ENCODE results near the gene CCR5AS.

CCR5AS gene

DNA sequence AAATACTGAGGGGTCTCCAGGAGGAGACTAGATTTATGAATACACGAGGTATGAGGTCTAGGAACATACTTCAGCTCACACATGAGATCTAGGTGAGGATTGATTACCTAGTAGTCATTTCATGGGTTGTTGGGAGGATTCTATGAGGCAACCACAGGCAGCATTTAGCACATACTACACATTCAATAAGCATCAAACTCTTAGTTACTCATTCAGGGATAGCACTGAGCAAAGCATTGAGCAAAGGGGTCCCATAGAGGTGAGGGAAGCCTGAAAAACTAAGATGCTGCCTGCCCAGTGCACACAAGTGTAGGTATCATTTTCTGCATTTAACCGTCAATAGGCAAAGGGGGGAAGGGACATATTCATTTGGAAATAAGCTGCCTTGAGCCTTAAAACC, 31.6 kb downstream of the CCR5AS start:
- DNase-seq: no peak

DNA sequence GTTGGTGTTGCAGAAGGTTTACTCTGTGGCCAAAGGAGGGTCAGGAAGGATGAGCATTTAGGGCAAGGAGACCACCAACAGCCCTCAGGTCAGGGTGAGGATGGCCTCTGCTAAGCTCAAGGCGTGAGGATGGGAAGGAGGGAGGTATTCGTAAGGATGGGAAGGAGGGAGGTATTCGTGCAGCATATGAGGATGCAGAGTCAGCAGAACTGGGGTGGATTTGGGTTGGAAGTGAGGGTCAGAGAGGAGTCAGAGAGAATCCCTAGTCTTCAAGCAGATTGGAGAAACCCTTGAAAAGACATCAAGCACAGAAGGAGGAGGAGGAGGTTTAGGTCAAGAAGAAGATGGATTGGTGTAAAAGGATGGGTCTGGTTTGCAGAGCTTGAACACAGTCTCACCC, 32.1 kb downstream of the CCR5AS start:
- DNase-seq: no peak

DNA sequence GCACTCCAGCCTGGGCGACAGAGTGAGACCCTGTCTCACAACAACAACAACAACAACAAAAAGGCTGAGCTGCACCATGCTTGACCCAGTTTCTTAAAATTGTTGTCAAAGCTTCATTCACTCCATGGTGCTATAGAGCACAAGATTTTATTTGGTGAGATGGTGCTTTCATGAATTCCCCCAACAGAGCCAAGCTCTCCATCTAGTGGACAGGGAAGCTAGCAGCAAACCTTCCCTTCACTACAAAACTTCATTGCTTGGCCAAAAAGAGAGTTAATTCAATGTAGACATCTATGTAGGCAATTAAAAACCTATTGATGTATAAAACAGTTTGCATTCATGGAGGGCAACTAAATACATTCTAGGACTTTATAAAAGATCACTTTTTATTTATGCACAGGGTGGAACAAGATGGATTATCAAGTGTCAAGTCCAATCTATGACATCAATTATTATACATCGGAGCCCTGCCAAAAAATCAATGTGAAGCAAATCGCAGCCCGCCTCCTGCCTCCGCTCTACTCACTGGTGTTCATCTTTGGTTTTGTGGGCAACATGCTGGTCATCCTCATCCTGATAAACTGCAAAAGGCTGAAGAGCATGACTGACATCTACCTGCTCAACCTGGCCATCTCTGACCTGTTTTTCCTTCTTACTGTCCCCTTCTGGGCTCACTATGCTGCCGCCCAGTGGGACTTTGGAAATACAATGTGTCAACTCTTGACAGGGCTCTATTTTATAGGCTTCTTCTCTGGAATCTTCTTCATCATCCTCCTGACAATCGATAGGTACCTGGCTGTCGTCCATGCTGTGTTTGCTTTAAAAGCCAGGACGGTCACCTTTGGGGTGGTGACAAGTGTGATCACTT, 34.1 kb downstream of the CCR5AS start:
- no peak for DNase-seq

DNA sequence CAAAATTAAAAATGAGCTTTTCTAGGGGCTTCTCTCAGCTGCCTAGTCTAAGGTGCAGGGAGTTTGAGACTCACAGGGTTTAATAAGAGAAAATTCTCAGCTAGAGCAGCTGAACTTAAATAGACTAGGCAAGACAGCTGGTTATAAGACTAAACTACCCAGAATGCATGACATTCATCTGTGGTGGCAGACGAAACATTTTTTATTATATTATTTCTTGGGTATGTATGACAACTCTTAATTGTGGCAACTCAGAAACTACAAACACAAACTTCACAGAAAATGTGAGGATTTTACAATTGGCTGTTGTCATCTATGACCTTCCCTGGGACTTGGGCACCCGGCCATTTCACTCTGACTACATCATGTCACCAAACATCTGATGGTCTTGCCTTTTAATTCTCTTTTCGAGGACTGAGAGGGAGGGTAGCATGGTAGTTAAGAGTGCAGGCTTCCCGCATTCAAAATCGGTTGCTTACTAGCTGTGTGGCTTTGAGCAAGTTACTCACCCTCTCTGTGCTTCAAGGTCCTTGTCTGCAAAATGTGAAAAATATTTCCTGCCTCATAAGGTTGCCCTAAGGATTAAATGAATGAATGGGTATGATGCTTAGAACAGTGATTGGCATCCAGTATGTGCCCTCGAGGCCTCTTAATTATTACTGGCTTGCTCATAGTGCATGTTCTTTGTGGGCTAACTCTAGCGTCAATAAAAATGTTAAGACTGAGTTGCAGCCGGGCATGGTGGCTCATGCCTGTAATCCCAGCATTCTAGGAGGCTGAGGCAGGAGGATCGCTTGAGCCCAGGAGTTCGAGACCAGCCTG, 35.1 kb downstream of the CCR5AS start:
- no peak for DNase-seq

DNA sequence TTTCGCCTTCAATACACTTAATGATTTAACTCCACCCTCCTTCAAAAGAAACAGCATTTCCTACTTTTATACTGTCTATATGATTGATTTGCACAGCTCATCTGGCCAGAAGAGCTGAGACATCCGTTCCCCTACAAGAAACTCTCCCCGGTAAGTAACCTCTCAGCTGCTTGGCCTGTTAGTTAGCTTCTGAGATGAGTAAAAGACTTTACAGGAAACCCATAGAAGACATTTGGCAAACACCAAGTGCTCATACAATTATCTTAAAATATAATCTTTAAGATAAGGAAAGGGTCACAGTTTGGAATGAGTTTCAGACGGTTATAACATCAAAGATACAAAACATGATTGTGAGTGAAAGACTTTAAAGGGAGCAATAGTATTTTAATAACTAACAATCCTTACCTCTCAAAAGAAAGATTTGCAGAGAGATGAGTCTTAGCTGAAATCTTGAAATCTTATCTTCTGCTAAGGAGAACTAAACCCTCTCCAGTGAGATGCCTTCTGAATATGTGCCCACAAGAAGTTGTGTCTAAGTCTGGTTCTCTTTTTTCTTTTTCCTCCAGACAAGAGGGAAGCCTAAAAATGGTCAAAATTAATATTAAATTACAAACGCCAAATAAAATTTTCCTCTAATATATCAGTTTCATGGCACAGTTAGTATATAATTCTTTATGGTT, 35.9 kb downstream of the CCR5AS start, which contains the start of gene CCR5:
TSS of gene CCR5 (plus strand) at position 108 of the 680 bp plus-strand sequence. CDS start 1,957 bp downstream, outside the sequence.
- DNase-seq: no peak

DNA sequence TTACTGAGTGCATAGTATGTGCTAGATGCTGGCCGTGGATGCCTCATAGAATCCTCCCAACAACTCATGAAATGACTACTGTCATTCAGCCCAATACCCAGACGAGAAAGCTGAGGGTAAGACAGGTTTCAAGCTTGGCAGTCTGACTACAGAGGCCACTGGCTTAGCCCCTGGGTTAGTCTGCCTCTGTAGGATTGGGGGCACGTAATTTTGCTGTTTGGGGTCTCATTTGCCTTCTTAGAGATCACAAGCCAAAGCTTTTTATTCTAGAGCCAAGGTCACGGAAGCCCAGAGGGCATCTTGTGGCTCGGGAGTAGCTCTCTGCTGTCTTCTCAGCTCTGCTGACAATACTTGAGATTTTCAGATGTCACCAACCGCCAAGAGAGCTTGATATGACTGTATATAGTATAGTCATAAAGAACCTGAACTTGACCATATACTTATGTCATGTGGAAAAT, 37.2 kb downstream of the CCR5AS start:
- no peak for DNase-seq

DNA sequence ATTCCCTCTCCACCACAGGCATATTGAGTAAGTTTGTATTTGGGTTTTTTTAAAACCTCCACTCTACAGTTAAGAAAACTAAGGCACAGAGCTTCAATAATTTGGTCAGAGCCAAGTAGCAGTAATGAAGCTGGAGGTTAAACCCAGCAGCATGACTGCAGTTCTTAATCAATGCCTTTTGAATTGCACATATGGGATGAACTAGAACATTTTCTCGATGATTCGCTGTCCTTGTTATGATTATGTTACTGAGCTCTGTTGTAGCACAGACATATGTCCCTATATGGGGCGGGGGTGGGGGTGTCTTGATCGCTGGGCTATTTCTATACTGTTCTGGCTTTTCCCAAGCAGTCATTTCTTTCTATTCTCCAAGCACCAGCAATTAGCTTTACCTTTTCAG, 37.7 kb downstream of the CCR5AS start:
- no peak for DNase-seq

DNA sequence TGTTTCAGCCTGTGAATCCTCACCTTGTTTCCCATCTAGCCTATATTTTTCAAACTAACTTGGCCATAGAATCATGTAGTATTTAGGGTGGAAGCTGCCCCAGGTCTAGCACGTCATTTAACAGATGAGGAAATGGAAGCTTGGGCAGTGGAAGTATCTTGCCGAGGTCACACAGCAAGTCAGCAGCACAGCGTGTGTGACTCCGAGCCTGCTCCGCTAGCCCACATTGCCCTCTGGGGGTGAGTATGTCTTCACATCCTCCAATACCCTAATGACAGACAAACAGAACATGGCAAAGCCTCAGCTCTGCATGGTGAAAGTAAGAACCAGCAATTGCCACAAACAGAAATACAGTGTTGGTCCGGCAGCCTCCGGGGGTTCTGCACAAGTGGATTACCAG, 38.3 kb downstream of the CCR5AS start:
- no peak for DNase-seq

DNA sequence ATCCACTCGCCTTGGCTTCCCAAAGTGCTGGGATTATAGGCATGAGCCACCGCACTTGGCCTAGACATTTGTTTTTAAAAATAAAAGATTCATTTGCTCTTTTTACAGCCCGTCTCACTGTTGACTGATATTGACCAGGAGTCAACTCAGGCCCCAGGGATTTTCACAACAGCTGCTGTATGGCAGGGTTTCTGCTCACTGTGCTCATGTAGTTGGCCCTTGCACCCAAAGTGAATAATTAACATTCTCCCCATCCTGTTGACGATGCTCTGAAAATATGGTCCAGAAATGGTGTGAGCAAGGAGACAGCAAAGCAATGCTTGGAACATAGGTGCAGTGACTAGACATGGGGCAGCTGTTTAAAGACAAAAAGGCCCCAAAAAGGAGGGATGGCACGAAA, 39.1 kb downstream of the CCR5AS start:
- DNase-seq: no peak

DNA sequence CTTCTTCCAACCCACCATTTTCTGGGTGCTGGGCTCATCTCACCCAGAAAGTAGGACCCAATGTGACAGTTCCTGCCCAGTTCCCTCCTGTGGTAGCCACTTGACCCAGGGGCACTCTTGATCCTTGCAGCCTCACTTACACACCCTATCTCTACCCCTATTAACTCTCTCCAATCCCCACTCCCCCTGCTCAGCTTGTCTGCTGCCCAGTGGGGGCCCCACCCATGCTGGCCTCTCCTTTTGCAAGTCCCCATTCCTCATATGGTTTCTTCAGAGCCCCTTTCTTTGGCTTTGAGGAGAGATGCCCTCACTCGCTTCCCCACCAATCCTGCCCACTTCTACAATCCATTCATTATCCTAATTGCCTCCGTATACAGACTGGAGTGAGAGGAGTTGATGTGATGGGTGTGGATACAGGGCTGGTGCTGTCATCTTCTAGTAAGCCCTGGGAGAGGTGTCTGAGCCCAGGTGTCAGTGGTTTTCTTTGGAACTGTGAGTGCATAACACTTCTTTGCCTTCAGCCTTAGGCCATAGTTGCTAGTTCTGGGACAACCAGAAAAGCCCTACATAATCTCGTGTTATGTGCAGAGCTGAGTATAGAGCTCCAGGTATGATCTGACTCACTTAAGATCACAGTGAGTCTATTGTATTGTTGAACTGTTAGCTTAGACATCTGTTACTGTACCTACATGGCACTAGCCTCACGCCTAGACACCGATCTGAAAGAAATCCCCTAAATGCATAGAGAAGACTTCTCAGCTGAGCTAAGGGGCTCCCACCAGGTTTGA, 40.9 kb downstream of the CCR5AS start:
- DNase-seq: no peak

DNA sequence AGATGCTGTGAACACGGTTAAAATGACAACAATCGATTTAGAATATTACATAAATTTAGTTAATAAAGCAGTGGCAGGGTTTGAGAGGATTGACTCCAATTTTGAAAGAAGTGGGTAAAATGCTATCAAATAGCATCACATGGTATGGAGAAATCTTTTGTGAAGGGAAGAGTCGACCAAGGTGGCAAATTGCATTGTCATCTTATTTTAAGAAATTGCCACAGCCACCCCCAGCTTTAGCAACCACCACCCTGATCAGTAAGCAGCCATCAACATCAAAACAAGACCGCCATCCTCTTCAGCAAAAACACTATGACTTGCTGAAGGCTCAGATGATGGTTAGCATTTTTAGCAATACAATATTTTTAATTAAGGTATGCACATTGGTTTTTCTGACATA, 41.8 kb downstream of the CCR5AS start:
- DNase-seq: no peak

DNA sequence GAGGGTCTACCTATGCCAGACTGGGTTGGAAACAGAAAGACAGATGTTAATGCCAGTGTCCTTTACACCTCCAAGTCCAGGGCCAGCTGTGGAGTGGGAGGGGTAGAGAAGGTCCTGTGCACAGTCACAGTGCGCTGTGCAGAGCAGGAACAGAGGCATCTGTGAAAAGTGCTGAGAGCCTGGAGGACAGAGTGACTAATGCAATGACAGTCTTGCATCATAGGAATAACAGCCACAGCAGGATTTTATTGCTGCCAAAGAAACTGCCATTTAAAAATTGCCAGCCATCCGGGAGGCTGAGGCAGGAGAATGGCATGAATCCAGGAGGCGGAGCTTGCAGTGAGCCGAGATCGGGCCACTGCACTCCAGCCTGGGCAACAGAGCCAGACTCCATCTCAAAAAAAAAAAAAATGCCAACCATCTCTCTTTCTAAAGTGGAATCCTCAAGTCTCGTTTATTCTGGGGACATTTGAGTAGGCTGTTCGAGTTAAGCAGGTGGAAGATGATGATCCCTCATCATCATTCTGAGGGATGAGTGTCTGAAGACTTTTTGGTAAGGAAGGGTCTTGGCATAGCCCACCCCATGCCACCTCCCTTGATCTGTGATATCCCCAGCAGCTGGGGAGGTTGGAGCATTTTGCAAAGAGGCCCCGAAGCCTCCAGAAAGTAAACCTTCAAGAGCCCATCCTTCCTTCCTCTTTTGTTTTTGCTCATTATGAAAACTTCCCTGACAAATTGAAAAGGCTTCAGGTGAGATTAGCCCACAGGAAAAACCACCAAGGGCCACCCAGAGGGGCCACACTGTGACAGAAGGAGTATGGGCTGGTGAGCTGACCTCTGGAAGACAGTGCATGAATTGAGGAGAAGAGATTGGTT, 45.2 kb downstream of the CCR5AS start:
- no peak for DNase-seq

DNA sequence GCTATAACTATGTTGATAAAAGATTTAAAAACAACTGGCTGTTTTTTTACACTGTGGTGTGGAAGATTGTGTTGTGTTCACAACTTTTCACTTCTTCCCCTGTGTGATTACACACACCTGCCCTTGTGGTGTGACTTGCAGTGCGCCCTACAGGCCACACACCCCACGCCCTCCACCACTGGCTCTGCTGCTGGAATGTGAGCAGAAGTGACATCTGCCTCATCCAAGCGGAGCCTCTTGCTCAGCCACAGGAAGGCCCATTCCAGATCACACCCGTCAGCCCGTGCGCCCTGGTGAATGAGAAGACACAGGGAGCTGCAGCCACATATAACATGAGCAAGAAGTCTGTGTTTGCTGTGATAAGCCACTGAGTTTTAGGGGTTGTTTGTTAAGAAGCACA, 46.0 kb downstream of the CCR5AS start:
- DNase-seq: no peak

DNA sequence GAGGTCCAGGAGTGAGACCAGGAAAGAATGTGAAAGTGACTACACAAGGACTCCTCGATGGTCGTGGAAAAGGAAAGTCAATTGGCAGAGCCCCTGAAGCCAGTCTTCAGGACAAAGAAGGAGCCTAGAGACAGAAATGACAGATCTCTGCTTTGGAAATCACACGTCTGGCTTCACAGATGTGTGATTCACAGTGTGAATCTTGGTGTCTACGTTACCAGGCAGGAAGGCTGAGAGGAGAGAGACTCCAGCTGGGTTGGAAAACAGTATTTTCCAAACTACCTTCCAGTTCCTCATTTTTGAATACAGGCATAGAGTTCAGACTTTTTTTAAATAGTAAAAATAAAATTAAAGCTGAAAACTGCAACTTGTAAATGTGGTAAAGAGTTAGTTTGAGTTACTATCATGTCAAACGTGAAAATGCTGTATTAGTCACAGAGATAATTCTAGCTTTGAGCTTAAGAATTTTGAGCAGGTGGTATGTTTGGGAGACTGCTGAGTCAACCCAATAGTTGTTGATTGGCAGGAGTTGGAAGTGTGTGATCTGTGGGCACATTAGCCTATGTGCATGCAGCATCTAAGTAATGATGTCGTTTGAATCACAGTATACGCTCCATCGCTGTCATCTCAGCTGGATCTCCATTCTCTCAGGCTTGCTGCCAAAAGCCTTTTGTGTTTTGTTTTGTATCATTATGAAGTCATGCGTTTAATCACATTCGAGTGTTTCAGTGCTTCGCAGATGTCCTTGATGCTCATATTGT, 47.0 kb downstream of the CCR5AS start:
- DNase-seq: no peak

DNA sequence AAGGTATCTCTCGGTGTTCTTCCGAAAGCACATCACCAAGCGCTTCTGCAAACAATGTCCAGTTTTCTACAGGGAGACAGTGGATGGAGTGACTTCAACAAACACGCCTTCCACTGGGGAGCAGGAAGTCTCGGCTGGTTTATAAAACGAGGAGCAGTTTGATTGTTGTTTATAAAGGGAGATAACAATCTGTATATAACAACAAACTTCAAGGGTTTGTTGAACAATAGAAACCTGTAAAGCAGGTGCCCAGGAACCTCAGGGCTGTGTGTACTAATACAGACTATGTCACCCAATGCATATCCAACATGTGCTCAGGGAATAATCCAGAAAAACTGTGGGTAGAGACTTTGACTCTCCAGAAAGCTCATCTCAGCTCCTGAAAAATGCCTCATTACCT, 48.4 kb downstream of the CCR5AS start:
- no peak for DNase-seq

DNA sequence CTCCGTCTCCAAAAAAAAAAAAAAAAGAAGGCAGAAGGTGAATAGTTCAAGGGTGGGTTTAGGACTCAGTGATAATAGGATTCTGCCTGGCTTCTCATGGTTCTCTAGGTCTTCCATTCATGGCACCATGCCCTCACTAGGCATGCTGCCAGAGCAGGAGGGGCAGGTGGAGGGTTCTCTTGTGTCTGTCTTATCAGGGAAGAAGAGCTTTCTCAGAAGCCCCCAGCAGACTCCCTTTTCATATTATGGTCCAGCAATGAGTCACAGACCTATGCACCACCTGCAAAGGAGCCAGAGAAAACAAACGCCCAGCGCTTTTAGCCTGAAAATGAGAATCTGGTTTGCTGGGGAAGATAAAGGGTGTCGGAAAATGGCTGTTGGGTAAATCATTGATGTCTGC, 50.0 kb downstream of the CCR5AS start:
- DNase-seq: no peak

DNA sequence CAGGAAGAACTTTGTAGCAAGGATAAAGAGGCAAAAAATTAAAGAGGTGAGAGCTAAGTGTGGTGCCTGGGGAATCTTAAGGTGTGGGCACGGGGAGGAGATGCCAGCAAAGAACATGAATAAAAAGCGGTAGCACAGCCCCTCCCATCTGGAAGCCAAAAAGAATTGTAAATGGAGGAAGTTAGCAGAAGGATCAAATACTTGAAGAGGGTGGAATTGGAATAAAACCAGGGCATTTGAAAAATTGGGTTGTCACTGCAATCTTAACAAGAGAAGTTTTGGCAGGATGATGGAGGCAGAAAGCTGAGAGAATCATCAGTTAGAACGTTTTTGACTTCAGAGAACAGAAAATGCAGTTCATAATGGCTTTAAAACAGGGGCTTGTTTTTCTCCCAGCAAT, 50.6 kb downstream of the CCR5AS start:
- DNase-seq: no peak

DNA sequence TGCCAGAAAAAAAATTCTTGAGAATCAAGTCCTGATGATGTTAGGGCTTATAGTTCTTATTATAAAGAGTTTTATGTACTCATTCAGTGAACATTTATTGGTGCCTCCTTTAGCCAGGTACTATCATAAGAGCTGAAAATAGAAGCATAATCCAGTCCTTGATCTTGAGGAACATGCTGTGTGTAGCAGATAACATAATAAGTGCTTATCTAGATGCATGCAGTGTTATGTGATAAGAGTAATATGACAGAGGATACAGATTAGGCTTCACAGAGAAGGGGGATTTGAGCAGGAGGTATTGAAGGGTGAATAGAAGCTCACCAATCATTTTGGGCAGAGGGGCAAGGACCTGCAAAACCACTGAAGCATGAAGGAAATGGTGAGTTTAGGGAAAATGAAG, 51.9 kb downstream of the CCR5AS start:
- DNase-seq: no peak

DNA sequence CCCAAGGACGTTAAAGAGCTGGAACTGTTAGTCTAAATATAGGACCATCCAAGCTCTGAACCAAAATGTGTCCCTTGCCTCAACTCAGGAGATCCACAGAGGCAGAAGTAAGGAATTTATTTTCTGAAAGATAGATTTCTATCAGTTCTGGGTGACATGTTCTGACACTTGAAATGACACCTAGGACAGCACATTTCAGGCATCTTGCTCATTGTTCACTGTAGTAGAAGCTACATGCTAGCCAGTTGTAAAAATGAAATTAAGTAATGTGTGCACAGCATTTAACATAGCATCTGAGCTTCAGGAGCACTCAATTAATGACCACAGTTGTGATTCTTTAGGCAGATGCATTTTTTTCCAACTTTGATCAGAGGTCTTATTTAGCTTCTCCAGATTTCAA, 52.4 kb downstream of the CCR5AS start:
- no peak for DNase-seq

Measured in occipital lobe (tissue), 1 donor.